HG02973 (cell line): Measurements from ENCODE around the gene MCC.

ENCODE experiments used
- ATAC-seq: cut with Tn5 transposase; IDR thresholded peaks from one replicate; pipeline ENCODE4 v1.9.1; 2021; ENCODE audit warnings: moderate library complexity; ENCODE audit not compliant: unreplicated experiment

Gene MCC

DNA sequence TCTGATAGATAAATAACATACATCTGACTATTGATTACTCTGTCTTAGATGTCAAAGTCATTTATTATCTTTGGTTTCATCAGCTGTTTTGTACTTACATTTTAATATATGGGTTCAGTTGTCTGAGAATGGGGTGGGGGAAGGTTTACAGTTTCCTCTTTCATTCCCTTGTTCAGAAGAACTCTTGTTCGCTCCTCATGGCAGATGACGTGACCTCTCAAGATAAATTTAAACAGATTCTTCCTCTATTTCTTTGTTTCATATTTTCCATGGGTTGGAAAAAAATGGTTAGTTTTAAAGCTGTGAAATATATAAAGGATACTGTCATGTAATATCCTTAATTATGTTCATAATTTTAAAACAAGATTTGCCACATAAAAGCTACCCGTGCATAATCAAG, 114.8 kb downstream of the MCC start:
- ATAC-seq, result no peak

DNA sequence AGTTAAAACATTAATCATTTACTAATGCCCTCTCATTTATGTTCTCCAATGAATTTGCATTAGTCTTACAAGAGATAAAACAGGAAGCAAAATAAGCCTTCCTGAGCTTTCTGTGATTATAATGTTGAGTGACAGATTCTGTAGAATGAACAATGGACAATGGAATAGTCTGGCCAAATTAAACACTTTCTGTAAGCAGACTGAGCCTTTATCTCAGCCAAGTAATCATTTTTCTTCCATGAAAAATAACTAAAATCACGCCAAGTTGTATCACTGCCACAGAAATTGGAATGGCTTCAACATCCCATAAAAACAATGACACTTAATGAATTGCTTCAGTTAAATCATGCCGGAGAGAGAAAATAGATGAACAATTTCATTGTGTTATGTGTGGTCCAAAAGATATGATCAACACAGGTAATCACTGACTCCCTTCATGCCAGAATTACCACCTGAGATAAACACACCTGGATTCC, 116.5 kb downstream of the MCC start:
- no peak for ATAC-seq

DNA sequence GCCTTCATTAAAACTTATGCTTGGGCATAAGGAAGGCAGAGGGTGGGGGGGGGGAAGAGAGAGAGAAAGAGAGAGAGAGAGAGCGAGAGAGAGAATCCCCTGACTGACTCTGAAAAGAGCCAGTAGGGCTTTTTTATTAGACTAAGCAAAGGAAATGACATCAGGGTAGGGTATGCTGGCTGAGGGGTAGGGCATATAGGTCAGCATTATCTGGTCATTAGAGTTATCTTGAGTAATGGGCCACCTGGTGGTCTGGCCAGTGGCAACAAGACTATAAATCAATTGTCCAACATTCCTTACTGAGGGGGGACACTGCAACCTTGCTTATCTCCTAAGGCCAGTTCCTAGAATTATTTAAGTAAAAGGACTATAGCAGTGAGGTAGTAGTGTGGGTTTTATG, 120.7 kb downstream of the MCC start:
- ATAC-seq, result no peak

DNA sequence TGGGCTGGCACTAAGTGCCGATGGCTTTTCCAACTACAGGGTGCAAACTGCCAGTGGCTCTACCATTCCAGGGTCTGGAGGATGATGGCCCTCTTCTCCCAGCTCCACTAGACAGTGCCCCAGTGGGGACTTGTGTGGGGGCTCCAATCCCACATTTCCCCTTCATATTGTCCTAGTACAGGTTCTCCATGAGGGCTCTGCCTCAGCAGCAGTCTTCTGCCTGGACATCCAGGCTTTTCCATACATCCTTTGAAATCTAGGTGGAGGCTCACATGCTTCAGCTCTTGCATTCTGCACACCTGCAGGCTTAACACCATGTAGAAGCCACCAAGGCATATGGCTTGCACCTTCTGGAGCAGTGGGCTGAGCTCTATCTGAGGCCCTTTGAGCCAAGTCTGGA, 123.8 kb downstream of the MCC start:
- ATAC-seq, result no peak

DNA sequence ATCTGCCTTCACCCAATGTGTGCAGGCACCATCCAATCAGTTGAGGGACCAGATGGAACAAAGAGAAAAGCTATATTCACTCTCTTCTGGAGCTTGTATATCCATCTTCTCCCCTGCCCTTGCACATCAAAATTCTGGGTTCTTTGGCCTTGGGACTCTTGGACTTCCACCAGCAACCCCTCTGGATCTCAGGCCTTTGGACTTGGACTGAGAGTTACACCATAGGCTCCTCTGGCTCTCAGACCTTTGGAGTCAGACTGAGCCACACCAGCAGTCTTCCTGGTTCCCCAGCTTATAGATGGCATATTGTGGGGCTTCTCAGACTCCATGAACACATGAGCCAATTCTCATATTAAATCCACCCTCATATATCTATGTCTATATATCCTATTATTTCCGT, 126.6 kb downstream of the MCC start:
- no peak for ATAC-seq

DNA sequence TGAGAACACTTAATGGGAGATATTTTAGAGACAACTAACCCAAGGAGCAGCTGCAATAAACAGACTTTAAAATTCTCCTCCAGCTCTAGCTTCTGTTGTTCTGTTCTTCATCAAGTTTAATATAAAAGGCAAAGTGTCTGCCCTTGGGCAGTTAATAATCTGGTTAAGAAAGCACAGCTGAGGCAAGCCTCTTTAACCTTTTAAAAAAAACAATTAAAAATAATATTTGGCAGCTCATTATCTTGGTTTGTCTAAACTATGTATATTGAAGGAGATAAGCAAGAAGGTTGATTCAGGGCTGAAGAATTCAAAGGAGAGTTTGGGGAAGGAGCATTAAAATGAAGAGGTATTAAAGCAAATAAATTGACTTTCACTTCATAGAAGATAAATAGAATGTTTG, 128.8 kb downstream of the MCC start:
- ATAC-seq, result no peak

DNA sequence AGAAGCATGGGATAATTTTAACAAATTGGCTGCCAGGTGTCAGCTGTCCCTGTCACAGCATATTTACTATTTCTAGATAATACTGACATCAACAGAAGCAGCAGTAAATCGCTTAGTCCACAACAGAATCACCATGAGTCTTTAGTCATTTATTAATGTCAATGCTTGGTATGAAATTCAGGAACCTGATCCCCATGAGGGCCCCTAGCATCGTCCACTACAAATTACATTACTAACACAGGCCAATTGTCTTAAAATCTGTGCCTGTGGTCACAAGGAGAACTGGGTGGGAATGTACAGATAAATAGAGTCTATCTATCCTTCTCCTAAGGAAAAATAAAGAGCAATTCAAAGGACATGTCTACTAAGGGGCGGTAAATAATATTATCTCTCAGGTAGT, 129.6 kb downstream of the MCC start:
- ATAC-seq, result no peak

DNA sequence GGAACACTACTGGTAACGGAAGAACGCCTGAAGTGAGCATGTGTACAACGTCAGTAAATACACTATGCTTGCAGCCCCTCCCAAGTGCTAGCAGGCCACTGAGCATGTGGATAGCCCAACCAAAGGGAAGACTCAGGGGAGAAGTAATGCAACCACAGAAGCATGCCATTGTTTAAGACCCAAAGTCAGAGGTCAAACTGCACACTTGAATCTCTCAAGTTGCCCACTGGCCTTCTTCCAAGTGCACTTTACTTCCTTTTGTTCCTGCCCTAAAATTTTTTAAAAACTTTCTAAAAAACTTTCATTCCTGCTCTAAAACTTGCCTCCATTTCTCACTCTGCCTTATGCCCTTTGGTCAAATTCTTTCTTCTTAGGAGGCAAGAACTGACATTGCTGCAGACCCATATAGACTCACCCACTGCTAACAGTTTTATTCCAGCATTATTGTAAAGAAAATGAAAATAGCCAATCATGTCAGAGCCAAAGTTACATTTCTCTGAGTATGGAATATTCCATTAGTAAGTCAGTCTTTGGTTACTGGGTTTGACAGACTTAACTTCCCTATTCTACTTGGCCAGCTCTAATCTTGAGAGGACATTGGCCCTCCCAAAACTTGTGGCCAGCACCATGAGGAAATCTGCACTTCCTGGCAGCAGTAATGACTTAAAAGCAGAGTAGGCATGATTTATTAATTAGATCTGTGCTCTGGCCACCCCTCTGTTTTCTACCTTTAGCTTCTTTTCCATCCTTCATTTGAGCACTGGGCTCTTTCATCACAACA, 130.4 kb downstream of the MCC start:
- no peak for ATAC-seq

DNA sequence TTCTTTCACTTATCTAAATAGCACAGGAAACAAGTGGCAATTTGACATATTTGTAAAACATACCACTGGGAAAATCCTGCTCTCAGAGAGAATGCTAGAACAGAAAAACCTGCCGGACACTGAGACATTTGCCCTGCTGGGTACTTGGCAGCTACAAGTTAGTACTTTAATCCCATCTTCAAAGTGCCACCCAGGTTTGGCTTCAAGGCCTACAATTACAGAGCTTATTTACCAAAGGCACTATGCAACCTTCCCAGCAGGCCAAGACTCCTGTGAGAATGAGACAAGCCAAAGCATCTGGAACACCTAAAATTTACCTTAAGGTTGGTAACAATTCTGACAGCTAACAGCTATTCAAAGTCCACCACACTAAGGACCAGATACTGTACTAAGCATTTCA, 131.8 kb downstream of the MCC start:
- ATAC-seq, result no peak

DNA sequence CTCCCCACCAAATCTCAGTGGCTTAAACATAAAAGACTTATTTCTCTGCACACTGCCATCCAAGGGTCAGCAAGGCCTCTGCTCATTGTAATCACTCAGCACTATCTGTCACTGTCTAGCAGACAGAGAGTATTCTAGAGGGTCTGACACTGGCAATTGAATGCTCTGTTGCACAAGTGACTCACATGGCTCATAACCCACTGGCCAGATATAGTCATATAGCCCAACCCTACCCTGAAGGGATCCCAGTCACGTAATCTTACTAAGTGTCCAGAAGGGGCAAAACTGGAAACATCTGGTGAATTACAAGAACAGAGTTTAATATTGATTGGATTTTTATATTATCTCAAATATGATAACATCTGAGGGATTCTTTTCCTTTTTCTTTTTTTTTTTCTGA, 134.2 kb downstream of the MCC start:
- ATAC-seq, result no peak

DNA sequence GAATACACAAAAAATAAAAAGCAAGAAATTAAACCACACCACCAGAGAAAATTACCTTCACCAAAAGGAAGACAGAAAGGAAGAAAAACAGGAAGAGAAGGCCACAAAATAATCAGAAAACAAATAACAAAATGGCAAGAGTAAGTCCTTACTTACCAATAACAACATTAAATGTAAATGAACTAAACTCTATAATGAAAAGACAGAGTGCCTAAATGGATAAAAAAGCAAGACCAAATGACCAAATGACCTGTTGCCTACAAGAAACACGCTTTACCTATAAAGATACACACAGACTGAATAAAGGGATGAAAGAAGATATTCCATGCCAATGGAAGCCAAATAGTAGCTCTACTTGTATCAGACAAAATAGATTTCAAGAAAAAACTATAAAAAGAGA, 140.7 kb downstream of the MCC start:
- no peak for ATAC-seq

DNA sequence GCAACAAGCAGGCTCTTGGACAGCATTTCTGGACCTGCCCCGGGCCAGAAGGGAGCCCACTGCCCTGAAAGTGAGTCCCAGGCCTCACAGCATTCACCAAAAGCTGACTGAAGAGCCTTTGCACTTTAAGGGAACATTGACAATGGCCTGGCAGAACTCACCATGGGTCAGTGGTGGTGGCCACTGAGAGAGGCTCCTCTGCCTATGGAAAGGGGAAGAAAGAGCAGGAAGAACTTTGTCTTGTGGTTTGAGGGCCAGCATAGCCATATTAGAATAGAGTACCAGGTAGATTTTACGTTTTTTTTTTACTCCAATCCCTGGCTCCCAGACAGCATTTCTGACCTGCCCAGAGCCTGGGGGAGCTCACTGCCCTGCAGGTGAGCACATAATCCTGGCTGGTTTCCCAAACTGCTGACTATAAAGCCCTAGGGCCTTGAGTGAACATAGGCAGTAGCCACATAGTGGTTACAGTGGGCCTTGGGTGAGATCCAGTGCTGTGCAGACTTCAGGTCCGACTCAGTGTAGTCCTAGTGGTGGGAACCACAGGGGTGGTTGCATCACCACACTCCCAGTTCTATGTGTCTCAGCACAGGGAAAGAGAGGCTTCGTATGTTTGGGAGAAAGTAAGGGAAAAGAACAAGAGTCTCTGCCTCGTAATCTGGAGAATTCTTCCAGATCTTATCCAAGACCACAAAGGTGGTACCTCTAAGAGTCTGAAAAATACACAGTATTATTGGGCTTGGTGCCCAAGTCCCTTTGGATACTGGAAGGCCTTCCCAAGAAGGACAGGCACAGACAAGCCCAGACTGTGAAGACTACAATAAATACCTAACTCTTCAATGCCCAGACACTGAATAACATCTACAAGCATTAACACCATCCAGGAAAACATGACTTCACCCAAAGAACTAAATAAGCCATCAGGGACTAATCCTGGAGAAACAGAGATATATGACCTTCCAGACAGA, 143.0 kb downstream of the MCC start:
- ATAC-seq, result no peak

DNA sequence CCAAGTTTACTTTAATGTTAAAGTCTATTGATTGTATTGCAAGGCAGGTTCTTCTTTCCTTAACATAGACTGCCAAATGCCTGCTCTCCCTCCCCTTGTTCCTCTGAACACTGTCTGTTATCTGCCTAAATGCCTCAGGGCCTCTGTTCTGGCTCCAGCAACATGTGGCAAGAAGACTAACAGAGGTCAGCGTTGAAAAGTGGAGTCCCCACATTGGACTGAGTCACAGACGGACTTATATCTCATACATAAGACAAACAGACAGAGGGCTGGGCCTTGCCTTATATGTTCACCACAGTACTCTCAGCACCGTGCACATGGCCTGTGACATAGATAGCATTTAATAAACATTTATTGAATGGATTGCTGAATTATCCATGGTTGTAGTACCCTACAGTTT, 144.9 kb downstream of the MCC start:
- ATAC-seq, result no peak

DNA sequence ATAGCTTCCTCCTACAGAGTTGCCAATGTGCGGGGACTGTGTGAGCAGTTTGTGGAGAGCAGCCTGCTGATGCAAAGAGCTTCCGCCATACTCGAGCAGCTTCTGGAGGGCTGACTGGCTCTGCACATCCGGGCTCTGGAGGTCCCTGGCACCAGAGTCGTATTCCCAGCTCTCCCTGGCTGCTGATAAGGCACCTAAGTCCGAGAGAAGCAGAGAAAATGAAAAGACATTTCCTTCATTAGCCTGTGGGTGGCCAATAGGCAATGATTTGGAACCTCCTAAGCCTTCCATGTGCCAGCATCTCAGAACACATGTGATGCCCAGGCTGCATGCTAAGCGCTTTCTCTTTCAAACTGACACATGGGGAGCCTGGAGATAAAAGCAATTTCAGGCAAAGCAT, 147.7 kb downstream of the MCC start:
- ATAC-seq, result no peak

DNA sequence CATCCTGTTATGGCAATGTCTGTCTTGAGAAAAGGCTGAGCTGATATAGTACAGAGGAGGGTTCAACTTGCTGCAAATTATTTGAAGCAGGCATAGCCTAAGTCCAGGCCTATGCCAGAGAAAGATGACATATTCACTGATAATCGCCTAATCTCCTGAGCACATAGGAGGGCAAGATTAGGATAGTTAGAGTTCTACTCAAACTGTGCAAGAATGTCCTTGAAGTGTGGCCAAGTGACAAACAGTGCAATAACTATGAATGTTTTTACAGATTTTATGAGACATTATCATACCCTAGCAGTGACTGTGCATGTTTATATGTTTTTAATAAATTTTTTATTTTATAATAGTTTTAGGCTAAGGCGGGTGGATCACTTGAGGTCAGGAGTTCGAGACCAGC, 149.6 kb downstream of the MCC start:
- ATAC-seq, result no peak

DNA sequence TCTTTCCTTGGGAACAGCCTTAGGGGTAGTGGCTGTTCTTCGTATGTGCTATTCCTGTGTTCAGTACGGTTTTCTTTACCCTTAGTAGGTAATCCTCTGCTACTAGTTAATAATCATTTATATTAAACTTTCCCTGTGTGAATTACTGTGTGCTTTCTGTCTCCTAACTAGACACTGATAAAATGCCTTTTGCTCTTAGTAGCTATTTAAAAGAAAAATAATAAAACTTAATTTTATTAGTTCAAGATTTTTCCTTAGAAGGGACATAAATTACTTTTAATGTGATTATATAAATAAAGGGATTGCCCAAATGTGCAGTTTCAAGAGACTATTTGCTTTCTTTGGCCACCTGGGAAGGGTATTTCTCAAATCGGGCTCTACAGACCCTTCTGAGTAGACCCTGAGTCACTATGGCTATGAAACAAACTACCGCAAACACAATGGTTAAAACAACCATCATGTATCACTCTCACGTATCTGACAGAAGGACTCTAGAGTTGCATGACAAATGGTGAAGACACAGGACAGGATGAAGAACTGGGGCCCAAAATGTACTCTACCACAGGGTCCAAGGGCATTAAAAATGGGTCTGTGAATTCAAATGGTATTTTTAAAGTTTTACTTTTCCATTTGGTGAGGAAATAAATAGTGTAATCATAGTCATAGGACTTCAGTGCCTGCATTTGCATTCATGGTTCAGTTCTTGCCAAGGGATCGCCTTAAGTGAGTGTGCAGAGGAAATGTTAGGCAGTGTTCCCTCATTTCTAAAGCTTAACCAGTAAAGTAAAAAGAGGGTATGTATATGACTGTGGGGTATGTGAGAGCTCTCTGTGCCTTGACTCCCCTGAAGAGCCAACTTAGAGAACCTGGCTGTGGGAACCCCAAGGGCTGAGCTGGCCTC, 150.5 kb downstream of the MCC start:
- no peak for ATAC-seq

DNA sequence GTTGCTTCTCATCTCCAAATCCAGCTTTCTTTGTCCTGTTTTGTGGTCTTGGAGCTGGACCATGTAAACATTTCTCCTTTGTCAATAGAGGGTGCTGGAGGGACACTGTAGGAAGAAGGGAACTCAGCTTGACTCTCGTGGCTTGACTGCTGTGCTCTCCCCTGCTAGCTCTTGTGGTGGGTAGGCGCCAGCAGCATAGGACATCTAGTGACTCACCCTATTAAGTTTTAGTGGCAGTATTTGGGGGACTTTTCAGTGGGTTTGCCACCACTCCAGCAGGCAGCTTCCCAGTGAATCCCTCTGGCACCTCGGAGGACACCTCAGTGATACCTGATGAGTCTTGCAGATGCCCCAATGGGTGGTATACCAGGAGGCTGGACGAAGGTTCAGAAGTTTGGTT, 151.3 kb downstream of the MCC start:
- ATAC-seq, result no peak

DNA sequence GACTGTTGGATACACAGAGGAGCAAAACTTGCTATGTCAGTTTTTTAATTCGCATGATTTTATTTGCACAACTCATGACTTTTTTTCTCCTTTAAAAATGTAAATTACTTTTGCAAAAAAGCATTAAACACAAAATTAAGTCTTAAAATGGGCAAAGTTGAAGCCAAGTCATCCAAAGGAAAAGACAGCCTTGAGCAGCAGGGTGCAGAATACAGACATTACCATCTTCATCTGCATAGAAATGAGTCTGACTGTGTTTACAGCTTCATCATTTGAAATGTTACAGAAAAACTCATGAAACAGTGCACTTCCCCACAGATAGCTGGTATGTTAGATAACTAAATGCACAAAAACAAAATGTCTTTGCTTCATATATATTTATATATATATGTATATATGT, 154.8 kb downstream of the MCC start:
- no peak for ATAC-seq

DNA sequence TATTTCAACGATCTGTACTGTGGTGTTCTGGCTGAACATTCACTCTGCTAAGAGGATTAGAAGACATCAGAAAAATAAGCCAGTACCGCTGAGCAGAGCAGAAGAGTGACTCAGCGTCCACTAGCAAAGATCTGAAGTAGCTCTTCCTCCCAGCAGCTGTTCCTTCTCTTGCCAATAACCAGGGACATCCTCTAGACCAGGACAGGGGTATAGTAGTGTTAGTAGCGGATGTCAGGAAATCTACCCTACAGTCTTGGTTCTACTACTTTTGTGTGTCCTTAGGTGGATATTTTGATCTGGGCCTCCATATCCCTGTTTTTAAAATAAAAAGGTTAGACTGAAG, 157.1 kb downstream of the MCC start:
- ATAC-seq, result no peak

DNA sequence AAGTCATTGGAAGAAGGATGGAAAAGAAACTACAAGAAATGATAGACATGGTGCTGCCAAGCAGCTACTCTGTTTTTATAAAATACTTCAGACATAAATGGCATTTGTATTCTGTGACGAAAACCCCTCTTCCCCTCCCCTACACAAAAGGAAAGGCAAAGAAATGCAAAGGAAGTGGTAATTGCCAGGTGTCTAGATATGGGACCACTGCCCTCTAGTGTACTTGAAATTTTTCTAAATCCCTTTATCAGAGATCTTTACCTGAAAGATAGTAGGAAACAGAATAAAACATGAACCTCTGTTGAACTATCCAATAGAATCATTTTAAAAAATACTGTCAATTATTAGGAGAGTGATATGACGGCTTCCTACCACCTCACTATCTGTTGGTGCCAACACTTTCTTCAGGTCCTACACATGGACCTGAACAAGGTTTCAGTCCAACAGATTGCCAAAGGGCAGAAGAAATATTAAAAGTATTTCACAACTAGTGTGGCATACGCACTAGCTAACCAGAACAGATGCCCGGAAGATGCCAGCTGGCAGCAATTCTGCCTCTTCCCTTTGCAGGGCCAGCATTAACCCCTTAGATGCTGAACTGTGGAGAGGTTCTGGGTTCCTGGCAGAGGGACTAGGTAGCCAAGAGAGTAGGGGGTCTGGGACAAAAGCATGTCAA, 157.6 kb downstream of the MCC start:
- peak; percentile 67 for ATAC-seq

DNA sequence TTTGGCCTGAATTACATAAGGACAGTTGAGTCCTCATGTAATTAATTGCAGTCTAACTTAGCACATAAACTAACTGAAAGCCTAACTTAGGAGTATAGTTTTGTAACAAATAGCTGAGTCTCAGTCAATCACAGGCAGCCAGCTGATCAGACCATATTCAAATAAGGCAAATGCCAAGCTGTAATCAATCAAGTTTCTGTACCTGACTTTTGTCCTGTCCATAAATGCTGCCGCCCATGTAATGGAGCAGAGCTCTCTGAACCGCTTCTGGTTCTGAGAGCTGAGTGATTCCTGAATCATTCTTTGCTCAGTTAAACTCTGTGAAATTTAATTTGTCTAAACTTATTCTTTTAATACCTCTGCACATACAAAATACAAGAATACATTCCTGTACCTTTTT, 158.3 kb downstream of the MCC start:
- ATAC-seq, result no peak
